HG03460 (cell line): ENCODE data around the gene SWAP70.

Source experiments
- ATAC-seq: cut with Tn5 transposase; IDR thresholded peaks from one replicate; pipeline ENCODE4 v1.9.1; 2021; ENCODE audit not compliant: unreplicated experiment

SWAP70 gene

GRCh38 chr11:9748361-9748970 is 84.6 kb downstream of the SWAP70 start:
- ATAC-seq = peak; percentile 68

GRCh38 chr11:9750551-9750950 is 86.7 kb downstream of the SWAP70 start:
- ATAC-seq = no peak

GRCh38 chr11:9752091-9752490 is 88.2 kb downstream of the SWAP70 start:
- no peak for ATAC-seq

GRCh38 chr11:9753021-9753420 is 89.1 kb downstream of the SWAP70 start:
- ATAC-seq = no peak

- ATAC-seq = no peak
These were observed 90.2 kb downstream of the SWAP70 start for GRCh38 chr11:9754010-9754471.

- ATAC-seq = no peak
These were observed 91.8 kb downstream of the SWAP70 start for GRCh38 chr11:9755561-9756185.

- ATAC-seq = no peak
These were observed 92.6 kb downstream of the SWAP70 start for GRCh38 chr11:9756461-9756860.

- ATAC-seq = no peak
These were observed 93.0 kb downstream of the SWAP70 start for GRCh38 chr11:9756878-9757277.

GRCh38 chr11:9757809-9758636 is 94.1 kb downstream of the SWAP70 start:
- peak; percentile 45 for ATAC-seq

GRCh38 chr11:9758637-9759518 is 95.0 kb downstream of the SWAP70 start:
- peak; percentile 37 for ATAC-seq

- ATAC-seq = peak; percentile 54
These were observed 95.8 kb downstream of the SWAP70 start for GRCh38 chr11:9759519-9760192.

- no peak for ATAC-seq
These were observed 96.3 kb downstream of the SWAP70 start for GRCh38 chr11:9760193-9760575.

- no peak for ATAC-seq
These were observed 97.6 kb downstream of the SWAP70 start for GRCh38 chr11:9761441-9761945.

- no peak for ATAC-seq
These were observed 98.7 kb downstream of the SWAP70 start for GRCh38 chr11:9762531-9762930.

- ATAC-seq = no peak
These were observed 99.4 kb downstream of the SWAP70 start for GRCh38 chr11:9763301-9763700.

- ATAC-seq = no peak
These were observed 101.6 kb downstream of the SWAP70 start for GRCh38 chr11:9765320-9766101.

GRCh38 chr11:9769621-9770020 is 105.7 kb downstream of the SWAP70 start:
- no peak for ATAC-seq

- no peak for ATAC-seq
These were observed 107.2 kb downstream of the SWAP70 start for GRCh38 chr11:9771071-9771511.

- no peak for ATAC-seq
These were observed 108.3 kb downstream of the SWAP70 start for GRCh38 chr11:9772218-9772617.
